IPS-18a (cell line): ENCODE measurements around the gene EPHA8.

Experiments
- H3K27ac ChIP-seq: one replicate; pipeline ENCODE4 v1.5.1; 2013; ENCODE audit warnings: low read length
- H3K27me3 ChIP-seq: one replicate; pipeline ENCODE4 v1.6.1; 2013; ENCODE audit warnings: mild to moderate bottlenecking, low read length; ENCODE audit not compliant: control insufficient read depth, insufficient read depth
- H3K36me3 ChIP-seq: one replicate; pipeline ENCODE4 v1.6.1; 2013; ENCODE audit warnings: low read depth, low read length; ENCODE audit not compliant: control insufficient read depth
- H3K4me1 ChIP-seq: one replicate; pipeline ENCODE4 v1.6.1; 2013; ENCODE audit warnings: low read depth, low read length; ENCODE audit not compliant: control insufficient read depth
- H3K4me3 ChIP-seq: one replicate; pipeline ENCODE4 v1.5.1; 2013; ENCODE audit warnings: low read length
- H3K9ac ChIP-seq: one replicate; pipeline ENCODE4 v1.6.1; 2013; ENCODE audit warnings: mild to moderate bottlenecking, low read length, moderate library complexity
- H3K9me3 ChIP-seq: one replicate; pipeline ENCODE4 v1.6.1; 2013; ENCODE audit warnings: low read depth, low read length; ENCODE audit not compliant: control insufficient read depth

Gene EPHA8

GRCh38 chr1:22562584-22563583 is at the start of gene EPHA8:
EPHA8 (plus strand) TSS chr1:22563489; CDS start chr1:22563636, 147 bp downstream.
- H3K27ac ChIP-seq, result no peak within 1 kb of the TSS
- no peaks in the 10 kb centered on the region for H3K9me3 ChIP-seq
- peaks cover 5% of the 10 kb centered on the region for H3K4me1 ChIP-seq
- no peaks in the 10 kb centered on the region for H3K36me3 ChIP-seq
- peak within 1 kb of the TSS; percentile 51 for H3K4me3 ChIP-seq
- no peak within 1 kb of the TSS for H3K9ac ChIP-seq
- H3K27me3 ChIP-seq, result peaks cover 40% of the 10 kb centered on the region

DNA sequence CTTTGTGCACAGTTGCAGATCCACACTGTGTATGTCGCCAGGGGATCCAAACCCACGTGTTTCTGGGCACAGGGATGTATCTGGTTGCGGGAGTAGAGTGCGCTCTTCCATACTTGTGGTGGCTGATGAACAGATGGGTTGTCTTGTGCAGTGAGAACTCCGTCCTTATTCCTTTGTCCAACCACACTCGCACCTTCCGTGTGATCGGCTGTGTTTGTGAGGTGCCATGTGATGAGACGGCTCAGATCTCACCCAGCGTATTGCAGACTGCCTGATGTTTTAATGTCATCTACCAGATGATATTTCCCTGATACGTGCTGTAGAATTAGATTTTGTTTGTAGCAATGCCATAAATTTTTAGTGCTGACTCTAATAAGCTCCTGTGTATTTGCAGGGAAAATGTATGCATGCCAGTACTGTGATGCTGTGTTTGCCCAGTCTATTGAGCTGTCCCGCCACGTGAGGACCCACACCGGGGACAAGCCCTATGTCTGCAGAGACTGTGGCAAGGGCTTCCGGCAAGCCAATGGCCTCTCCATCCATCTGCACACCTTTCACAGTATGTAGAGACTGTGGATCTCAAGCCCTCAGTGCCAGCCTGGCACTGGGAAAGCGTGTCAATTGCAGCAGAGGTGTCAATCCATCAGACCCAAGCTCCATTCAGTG is 46.2 kb upstream of the EPHA8 start:
- Histone ChIP-seq H3K9ac (no peak overlapping the region), H3K27me3 (no peaks in the 10 kb centered on the region), H3K4me3 (no peak overlapping the region), H3K9me3 (no peaks in the 10 kb centered on the region), H3K4me1 (no peaks in the 10 kb centered on the region), H3K27ac (no peak overlapping the region), H3K36me3 (peaks cover 60% of the 10 kb centered on the region)

- no peaks in the 10 kb centered on the region for H3K27me3 ChIP-seq
- no peak overlapping the region for H3K9ac ChIP-seq
- H3K36me3 ChIP-seq, result peaks cover 55% of the 10 kb centered on the region
- H3K4me3 ChIP-seq, result no peak overlapping the region
- no peak overlapping the region for H3K27ac ChIP-seq
- no peaks in the 10 kb centered on the region for H3K4me1 ChIP-seq
- no peaks in the 10 kb centered on the region for H3K9me3 ChIP-seq
Measured at GRCh38 chr1:22517956-22518355, 45.3 kb upstream of the EPHA8 start.

DNA sequence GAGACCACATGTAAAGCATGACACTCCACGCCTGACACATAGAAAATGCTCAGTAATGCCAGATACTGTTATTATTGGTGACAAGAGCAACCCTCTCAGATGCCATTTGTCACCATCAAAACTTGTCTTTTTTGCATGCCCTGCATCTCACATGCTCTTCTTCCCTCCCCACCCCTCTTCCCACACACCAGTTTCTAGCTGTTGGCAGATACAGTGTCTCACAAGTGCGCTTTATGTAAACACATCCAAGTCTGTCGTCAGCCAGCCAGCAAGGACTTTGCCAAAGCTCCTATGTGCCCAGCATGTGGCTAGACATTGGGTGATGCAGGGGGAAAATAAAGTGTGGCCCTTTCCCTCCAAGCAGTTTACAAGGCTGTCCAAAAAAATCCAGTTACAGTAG is 44.9 kb upstream of the EPHA8 start:
- H3K4me1 ChIP-seq, result no peaks in the 10 kb centered on the region
- peaks cover 55% of the 10 kb centered on the region for H3K36me3 ChIP-seq
- H3K27me3 ChIP-seq, result no peaks in the 10 kb centered on the region
- no peak overlapping the region for H3K9ac ChIP-seq
- no peak overlapping the region for H3K4me3 ChIP-seq
- H3K27ac ChIP-seq, result no peak overlapping the region
- H3K9me3 ChIP-seq, result no peaks in the 10 kb centered on the region

GRCh38 chr1:22520871-22521270 is 42.4 kb upstream of the EPHA8 start:
- H3K9me3 ChIP-seq, result no peaks in the 10 kb centered on the region
- H3K27me3 ChIP-seq, result no peaks in the 10 kb centered on the region
- no peak overlapping the region for H3K4me3 ChIP-seq
- H3K9ac ChIP-seq, result no peak overlapping the region
- H3K36me3 ChIP-seq, result peaks cover 69% of the 10 kb centered on the region
- H3K4me1 ChIP-seq, result no peaks in the 10 kb centered on the region
- H3K27ac ChIP-seq, result no peak overlapping the region

DNA sequence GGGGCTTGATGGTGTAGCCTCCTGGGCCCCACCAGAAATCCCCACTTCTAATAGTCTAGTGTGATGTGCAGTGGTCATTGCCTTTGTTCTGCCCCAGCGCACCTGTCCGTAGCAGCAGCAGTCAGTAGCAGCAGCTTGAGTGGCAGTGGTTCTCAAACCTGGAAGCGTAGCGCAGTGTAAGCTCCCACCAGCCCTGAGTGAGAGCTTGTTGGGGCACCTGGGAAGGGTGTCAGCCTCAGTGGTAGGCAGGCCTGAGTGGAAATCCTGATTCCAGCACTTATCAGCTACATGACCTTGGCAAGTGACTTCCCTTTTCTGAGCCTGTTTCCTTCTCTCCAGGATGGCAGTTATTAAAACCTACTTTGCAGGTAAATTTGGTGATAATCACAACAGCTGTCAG is 41.6 kb upstream of the EPHA8 start:
- H3K36me3 ChIP-seq, result peaks cover 76% of the 10 kb centered on the region

GRCh38 chr1:22522221-22522743 is 41.0 kb upstream of the EPHA8 start:
- peaks cover 76% of the 10 kb centered on the region for H3K36me3 ChIP-seq
- H3K9ac ChIP-seq, result no peak overlapping the region
- H3K27ac ChIP-seq, result no peak overlapping the region
- H3K4me3 ChIP-seq, result no peak overlapping the region
- no peaks in the 10 kb centered on the region for H3K27me3 ChIP-seq
- H3K4me1 ChIP-seq, result no peaks in the 10 kb centered on the region
- no peaks in the 10 kb centered on the region for H3K9me3 ChIP-seq

More for the DNA sequence above, 41.6 kb upstream of the EPHA8 start:
- H3K4me1 ChIP-seq, result no peaks in the 10 kb centered on the region
- no peaks in the 10 kb centered on the region for H3K27me3 ChIP-seq
- no peak overlapping the region for H3K27ac ChIP-seq
- H3K4me3 ChIP-seq, result no peak overlapping the region
- no peaks in the 10 kb centered on the region for H3K9me3 ChIP-seq
- no peak overlapping the region for H3K9ac ChIP-seq

- H3K27ac ChIP-seq, result no peak overlapping the region
- H3K9me3 ChIP-seq, result no peaks in the 10 kb centered on the region
- H3K4me3 ChIP-seq, result no peak overlapping the region
- no peaks in the 10 kb centered on the region for H3K27me3 ChIP-seq
- H3K4me1 ChIP-seq, result no peaks in the 10 kb centered on the region
- no peak overlapping the region for H3K9ac ChIP-seq
- H3K36me3 ChIP-seq, result peaks cover 65% of the 10 kb centered on the region
Measured at GRCh38 chr1:22524481-22524880, 38.8 kb upstream of the EPHA8 start.

- Histone ChIP-seq H3K27me3 (no peaks in the 10 kb centered on the region), H3K9me3 (no peaks in the 10 kb centered on the region), H3K27ac (no peak overlapping the region), H3K36me3 (peaks cover 58% of the 10 kb centered on the region), H3K4me1 (no peaks in the 10 kb centered on the region), H3K9ac (no peak overlapping the region), H3K4me3 (no peak overlapping the region)
Measured at GRCh38 chr1:22525211-22525610, 38.1 kb upstream of the EPHA8 start.

DNA sequence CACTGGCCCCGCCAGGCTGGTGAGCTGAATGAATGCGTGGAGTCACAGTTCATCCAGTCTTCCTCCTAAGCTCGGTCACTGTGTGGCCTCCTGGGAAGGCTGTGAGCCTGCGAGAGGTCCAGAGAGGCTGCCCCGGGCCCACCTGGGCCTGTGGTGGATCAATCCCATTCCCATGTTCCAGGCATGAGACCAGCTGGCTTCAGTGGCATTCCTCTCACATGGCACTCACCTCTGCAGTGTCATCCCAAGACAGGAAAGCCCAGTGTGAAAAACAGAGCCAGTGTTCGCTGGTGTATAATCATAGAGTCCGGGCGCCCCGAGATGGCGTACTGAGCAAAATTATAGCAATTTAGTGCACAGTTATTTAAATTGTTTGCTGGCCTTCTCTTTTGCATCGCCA is 37.6 kb upstream of the EPHA8 start:
- peaks cover 53% of the 10 kb centered on the region for H3K36me3 ChIP-seq
- no peaks in the 10 kb centered on the region for H3K4me1 ChIP-seq
- no peaks in the 10 kb centered on the region for H3K27me3 ChIP-seq
- H3K9ac ChIP-seq, result no peak overlapping the region
- no peak overlapping the region for H3K4me3 ChIP-seq
- no peaks in the 10 kb centered on the region for H3K9me3 ChIP-seq
- H3K27ac ChIP-seq, result no peak overlapping the region

- H3K27ac ChIP-seq, result no peak overlapping the region
Measured at GRCh38 chr1:22526098-22526497, 37.2 kb upstream of the EPHA8 start.

More at GRCh38 chr1:22526098-22526497, 37.2 kb upstream of the EPHA8 start:
- H3K27me3 ChIP-seq, result no peaks in the 10 kb centered on the region
- H3K36me3 ChIP-seq, result peaks cover 51% of the 10 kb centered on the region
- H3K4me1 ChIP-seq, result no peaks in the 10 kb centered on the region
- no peak overlapping the region for H3K9ac ChIP-seq
- H3K9me3 ChIP-seq, result no peaks in the 10 kb centered on the region
- H3K4me3 ChIP-seq, result no peak overlapping the region
